NCI-H748 treated with DMSO at 0.1 percent for 48 hours (cell line): ENCODE data around the gene LEFTY2.
"Not testable (repeated sequence)": the region's sequence is repeated elsewhere in the genome, so short reads cannot be mapped to it uniquely, and the experiment has no call there.

ENCODE experiments used
- DNase-seq: peaks from one replicate; lab custom pipeline; 2025; lab: John Stamatoyannopoulos, UW

The LEFTY2 gene

GRCh38 chr1:225953315-225953714 is 12.3 kb upstream of the LEFTY2 start:
- no peak for DNase-seq

GRCh38 chr1:225950905-225951497 is 10.0 kb upstream of the LEFTY2 start:
- DNase-seq, result no peak

GRCh38 chr1:225949041-225949440 is 8.0 kb upstream of the LEFTY2 start:
- DNase-seq, result no peak

- DNase-seq, result no peak
Measured at GRCh38 chr1:225946803-225947202, 5.8 kb upstream of the LEFTY2 start.

GRCh38 chr1:225946082-225946620 is 5.1 kb upstream of the LEFTY2 start:
- no peak for DNase-seq

GRCh38 chr1:225945564-225945963 is 4.5 kb upstream of the LEFTY2 start:
- DNase-seq, result no peak

GRCh38 chr1:225944951-225945350 is 3.9 kb upstream of the LEFTY2 start:
- no peak for DNase-seq

GRCh38 chr1:225944387-225944786 is 3.4 kb upstream of the LEFTY2 start:
- no peak for DNase-seq

GRCh38 chr1:225943582-225943981 is 2.6 kb upstream of the LEFTY2 start:
- no peak for DNase-seq

- no peak for DNase-seq
Measured at GRCh38 chr1:225942574-225942973, 1.6 kb upstream of the LEFTY2 start.

GRCh38 chr1:225941942-225942222 is 862 bp upstream of the LEFTY2 start:
- DNase-seq, result no peak

- no peak for DNase-seq
Measured at GRCh38 chr1:225940385-225941151, 452 bp downstream of the LEFTY2 start.

GRCh38 chr1:225939939-225940310 is 1.1 kb downstream of the LEFTY2 start:
- DNase-seq, result not testable (repeated sequence)

GRCh38 chr1:225939097-225939938 is 1.7 kb downstream of the LEFTY2 start:
- not testable (repeated sequence) for DNase-seq

- DNase-seq, result no peak
Measured at GRCh38 chr1:225937048-225937968, 3.7 kb downstream of the LEFTY2 start.

GRCh38 chr1:225936523-225936922 is 4.5 kb downstream of the LEFTY2 start:
- DNase-seq, result no peak

- DNase-seq, result not testable (repeated sequence)
Measured at GRCh38 chr1:225936086-225936485, 4.9 kb downstream of the LEFTY2 start.

GRCh38 chr1:225934711-225935110 is 6.3 kb downstream of the LEFTY2 start:
- no peak for DNase-seq

- no peak for DNase-seq
Measured at GRCh38 chr1:225933072-225933471, 7.9 kb downstream of the LEFTY2 start.

- no peak for DNase-seq
Measured at GRCh38 chr1:225931270-225932136, 9.5 kb downstream of the LEFTY2 start.

- DNase-seq, result no peak
Measured at GRCh38 chr1:225930566-225930965, 10.5 kb downstream of the LEFTY2 start.
